Left ventricle myocardium inferior (tissue), 1 donor: ENCODE data around the gene MMS22L. TPM values are rescaled to one million over a fixed set of nuclear protein-coding genes. Genes with fewer than 3 reads are reported as not detected.

Experiments used
- DNase-seq: peaks from one replicate; pipeline ENCODE4 v3.0.0-alpha.2; 2020
- H3K27ac ChIP-seq: fragments of 200-600 bp; replicated peaks from 2 replicates; pipeline ENCODE4 v1.8.0; 2021
- H3K27me3 ChIP-seq: fragments of 200-600 bp; 2 replicates; pipeline ENCODE4 v1.8.0; 2021; ENCODE audit warnings: low read depth
- H3K36me3 ChIP-seq: fragments of 200-600 bp; 2 replicates; pipeline ENCODE4 v1.8.0; 2021
- H3K4me1 ChIP-seq: fragments of 200-600 bp; 2 replicates; pipeline ENCODE4 v1.8.0; 2021
- H3K4me3 ChIP-seq: fragments of 200-600 bp; 2 replicates; pipeline ENCODE4 v1.8.0; 2021; ENCODE audit warnings: mild to moderate bottlenecking, moderate library complexity
- H3K9me3 ChIP-seq: fragments of 200-600 bp; replicated peaks from 2 replicates; pipeline ENCODE4 v1.8.0; 2021
- intact Hi-C: fragments of 100-400 bp; cut with micrococcal nuclease; formaldehyde crosslinking; loops from one replicate; pipeline ENCODE4 v1.11.0; 2022
- total RNA-seq: library from RNA; stranded (reverse); fragmentation: NEBNext Ultra II Directional; extraction: Animal tissue kit (Norgen Biotek cat#: 25700); gene quantifications from one replicate; pipeline ENCODE4 v1.2.1, GENCODE V29; 2021
- TF ChIP-seq, protein P1 (sequence below): fragments of 200-600 bp; IDR thresholded peaks from 2 replicates; pipeline ENCODE4 v1.8.0; 2021; ENCODE audit warnings: antibody characterized with exemption, mild to moderate bottlenecking, borderline replicate concordance
- donor health status: DM: no; HTN: yes; CAD: no; lungs with severe emphysema.

Gene MMS22L
- total RNA-seq, 1 donor from 2014 or later, result 1.9 TPM

GRCh38 chr6:97275804-97276203 is 7.2 kb downstream of the MMS22L start:
- TF ChIP-seq, protein P1, sequence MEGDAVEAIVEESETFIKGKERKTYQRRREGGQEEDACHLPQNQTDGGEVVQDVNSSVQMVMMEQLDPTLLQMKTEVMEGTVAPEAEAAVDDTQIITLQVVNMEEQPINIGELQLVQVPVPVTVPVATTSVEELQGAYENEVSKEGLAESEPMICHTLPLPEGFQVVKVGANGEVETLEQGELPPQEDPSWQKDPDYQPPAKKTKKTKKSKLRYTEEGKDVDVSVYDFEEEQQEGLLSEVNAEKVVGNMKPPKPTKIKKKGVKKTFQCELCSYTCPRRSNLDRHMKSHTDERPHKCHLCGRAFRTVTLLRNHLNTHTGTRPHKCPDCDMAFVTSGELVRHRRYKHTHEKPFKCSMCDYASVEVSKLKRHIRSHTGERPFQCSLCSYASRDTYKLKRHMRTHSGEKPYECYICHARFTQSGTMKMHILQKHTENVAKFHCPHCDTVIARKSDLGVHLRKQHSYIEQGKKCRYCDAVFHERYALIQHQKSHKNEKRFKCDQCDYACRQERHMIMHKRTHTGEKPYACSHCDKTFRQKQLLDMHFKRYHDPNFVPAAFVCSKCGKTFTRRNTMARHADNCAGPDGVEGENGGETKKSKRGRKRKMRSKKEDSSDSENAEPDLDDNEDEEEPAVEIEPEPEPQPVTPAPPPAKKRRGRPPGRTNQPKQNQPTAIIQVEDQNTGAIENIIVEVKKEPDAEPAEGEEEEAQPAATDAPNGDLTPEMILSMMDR, result no peak
- Histone ChIP-seq H3K4me3 (no peak overlapping the region), H3K9me3 (no peaks in the 10 kb centered on the region), H3K27ac (no peak overlapping the region), H3K27me3 (no peaks in the 10 kb centered on the region), H3K4me1 (no peaks in the 10 kb centered on the region), H3K36me3 (peaks cover 19% of the 10 kb centered on the region)
- intact Hi-C loops, result no loop called here
- DNase-seq, result no peak

DNA sequence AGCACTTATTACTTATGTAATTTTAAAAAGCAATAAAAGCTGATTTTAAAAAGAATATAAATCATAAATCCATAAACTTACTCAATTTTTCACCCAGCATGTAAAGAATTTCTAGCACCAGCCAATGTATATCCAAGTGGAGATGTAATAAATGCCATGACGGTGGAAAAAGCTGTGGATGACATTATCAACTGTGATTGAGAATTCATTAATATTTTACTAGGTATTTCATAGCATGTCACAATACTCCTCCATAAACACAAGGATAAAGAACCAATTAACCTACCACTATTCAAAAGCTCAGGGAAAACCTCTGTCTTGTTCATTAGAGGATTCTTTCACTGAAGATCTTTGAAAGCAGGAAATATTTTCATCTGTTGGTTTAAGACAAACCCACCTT is 13.2 kb downstream of the MMS22L start:
- no peak overlapping the region for H3K27ac ChIP-seq
- peaks cover 8% of the 10 kb centered on the region for H3K9me3 ChIP-seq
- DNase-seq, result no peak
- intact Hi-C loops, result no loop called here
- no peaks in the 10 kb centered on the region for H3K27me3 ChIP-seq
- TF ChIP-seq, protein P1, result no peak
- H3K4me3 ChIP-seq, result no peak overlapping the region
- peaks cover 51% of the 10 kb centered on the region for H3K36me3 ChIP-seq
- H3K4me1 ChIP-seq, result no peaks in the 10 kb centered on the region

DNA sequence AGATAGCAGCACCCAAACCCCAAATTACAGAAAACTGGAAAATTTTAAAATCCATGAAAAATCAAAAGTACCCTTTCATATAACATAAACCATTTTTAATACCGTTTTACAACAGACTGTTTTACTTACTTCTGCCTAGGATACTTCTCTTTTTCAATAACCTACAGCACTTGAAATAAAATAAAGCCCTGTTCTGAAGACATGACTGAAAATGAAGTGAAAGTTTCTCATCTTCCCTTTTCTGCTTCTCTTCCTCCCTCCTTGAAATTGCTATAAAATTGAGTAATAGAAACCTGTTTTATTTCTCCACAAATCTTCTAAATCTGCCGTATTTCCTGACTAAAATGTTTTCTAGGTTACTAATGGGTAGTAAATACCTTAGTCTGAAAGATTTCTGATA is 20.3 kb downstream of the MMS22L start:
- Histone ChIP-seq H3K27ac (no peak overlapping the region), H3K4me3 (no peak overlapping the region), H3K36me3 (peaks cover 34% of the 10 kb centered on the region), H3K27me3 (no peaks in the 10 kb centered on the region), H3K4me1 (no peaks in the 10 kb centered on the region), H3K9me3 (peaks cover 9% of the 10 kb centered on the region)
- intact Hi-C loops, result no loop called here
- DNase-seq, result no peak
- TF ChIP-seq, protein P1, result no peak

- DNase-seq, result no peak
- Histone ChIP-seq H3K36me3 (peaks cover 15% of the 10 kb centered on the region), H3K9me3 (peaks cover 4% of the 10 kb centered on the region), H3K27me3 (no peaks in the 10 kb centered on the region), H3K4me1 (no peaks in the 10 kb centered on the region), H3K4me3 (no peak overlapping the region), H3K27ac (no peak overlapping the region)
- TF ChIP-seq, protein P1, result no peak
- intact Hi-C loops, result loop anchor here (10.0 kb wide), 1 partner anchor 68 kb away; no protein-coding TSS in a partner anchor
Observed at GRCh38 chr6:97246842-97247241, 36.2 kb downstream of the MMS22L start.

GRCh38 chr6:97240222-97240621 is 42.8 kb downstream of the MMS22L start:
- intact Hi-C loops, result loop anchor here (10.0 kb wide), 1 partner anchor 75 kb away; no protein-coding TSS in a partner anchor
- H3K4me3 ChIP-seq, result no peak overlapping the region

More at GRCh38 chr6:97240222-97240621, 42.8 kb downstream of the MMS22L start:
- H3K36me3 ChIP-seq, result peaks cover 15% of the 10 kb centered on the region
- no peak overlapping the region for H3K27ac ChIP-seq
- peaks cover 4% of the 10 kb centered on the region for H3K9me3 ChIP-seq
- no peaks in the 10 kb centered on the region for H3K4me1 ChIP-seq
- TF ChIP-seq, protein P1, result no peak
- H3K27me3 ChIP-seq, result no peaks in the 10 kb centered on the region
- DNase-seq, result no peak
